Omental fat pad (tissue), 4 donors: Measurements from ENCODE around the gene FAM107B. TPM values are rescaled to one million over a fixed set of nuclear protein-coding genes. Genes with fewer than 3 reads are reported as not detected.

Experiments
- ATAC-seq: fragments of 150-250 bp; one replicate; pipeline ENCODE4 v1.9.1; 2016; ENCODE audit warnings: mild to moderate bottlenecking, moderate library complexity; ENCODE audit not compliant: low FRiP score
- DNase-seq: peaks from one replicate; pipeline ENCODE4 v3.0.0-alpha.2; 2019; ENCODE audit warnings: low spot score
- total RNA-seq, 4 donors: library from RNA; depleted of rRNA; stranded (reverse); fragments of >200 nt; gene quantifications; one replicate each; pipeline ENCODE4 v1.1.0, GENCODE V29; 2016
- TF ChIP-seq, protein P1 (sequence below), 3 donors: fragments of 450-650 bp; IDR thresholded peaks; one replicate each; pipeline ENCODE4 v1.5.1; 2016 to 2017; ENCODE audit warnings: antibody characterized with exemption in 3 of 3, mild to moderate bottlenecking in 3 of 3, moderate library complexity in 2 of 3

The FAM107B gene
- total RNA-seq, 4 donors from 2014 or later, result 27.3 to 77.5 (median 53.7) TPM

DNA sequence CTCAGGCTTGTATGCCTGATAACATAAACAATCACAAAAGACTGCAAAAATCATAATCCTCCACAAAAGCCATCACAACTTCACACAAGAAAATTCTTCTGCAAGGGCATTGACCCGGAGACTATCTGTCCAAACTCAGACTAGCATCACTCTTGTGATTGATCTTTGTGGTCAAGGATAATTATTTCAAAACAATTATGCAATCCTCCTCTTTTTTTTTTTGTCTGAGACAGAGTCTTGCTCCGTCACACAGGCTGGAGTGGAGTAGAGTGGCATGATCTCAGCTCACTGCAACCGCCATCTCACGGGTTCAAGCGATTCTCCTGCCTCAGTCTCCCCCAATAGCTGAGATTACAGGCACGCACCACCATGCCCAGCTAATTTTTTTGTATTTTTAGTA is 41.0 kb upstream of the FAM107B start:
- DNase-seq (no peak), ATAC-seq (no peak)
- TF ChIP-seq, protein P1, sequence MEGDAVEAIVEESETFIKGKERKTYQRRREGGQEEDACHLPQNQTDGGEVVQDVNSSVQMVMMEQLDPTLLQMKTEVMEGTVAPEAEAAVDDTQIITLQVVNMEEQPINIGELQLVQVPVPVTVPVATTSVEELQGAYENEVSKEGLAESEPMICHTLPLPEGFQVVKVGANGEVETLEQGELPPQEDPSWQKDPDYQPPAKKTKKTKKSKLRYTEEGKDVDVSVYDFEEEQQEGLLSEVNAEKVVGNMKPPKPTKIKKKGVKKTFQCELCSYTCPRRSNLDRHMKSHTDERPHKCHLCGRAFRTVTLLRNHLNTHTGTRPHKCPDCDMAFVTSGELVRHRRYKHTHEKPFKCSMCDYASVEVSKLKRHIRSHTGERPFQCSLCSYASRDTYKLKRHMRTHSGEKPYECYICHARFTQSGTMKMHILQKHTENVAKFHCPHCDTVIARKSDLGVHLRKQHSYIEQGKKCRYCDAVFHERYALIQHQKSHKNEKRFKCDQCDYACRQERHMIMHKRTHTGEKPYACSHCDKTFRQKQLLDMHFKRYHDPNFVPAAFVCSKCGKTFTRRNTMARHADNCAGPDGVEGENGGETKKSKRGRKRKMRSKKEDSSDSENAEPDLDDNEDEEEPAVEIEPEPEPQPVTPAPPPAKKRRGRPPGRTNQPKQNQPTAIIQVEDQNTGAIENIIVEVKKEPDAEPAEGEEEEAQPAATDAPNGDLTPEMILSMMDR (IDR thresholded peaks at IDR 0.05), result no peak

DNA sequence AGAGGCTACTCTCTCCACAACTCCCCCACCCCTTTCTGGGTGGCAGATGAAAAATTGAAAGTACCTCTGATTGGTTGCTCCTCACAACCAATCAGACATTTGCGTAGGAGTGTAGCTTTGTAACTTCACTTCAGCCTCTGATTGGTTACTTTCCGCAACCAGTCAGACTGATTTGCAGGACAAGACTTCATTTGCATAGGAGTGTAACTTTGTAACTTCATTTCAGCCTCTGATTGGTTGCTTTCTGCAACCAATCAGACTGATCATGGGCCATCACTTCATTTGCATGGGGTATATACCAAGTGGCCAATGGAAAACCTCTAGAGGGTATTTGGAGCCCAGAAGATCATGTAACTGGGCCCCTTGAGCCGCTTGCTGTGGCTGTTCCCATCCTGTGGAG is 37.6 kb upstream of the FAM107B start:
- ATAC-seq (no peak), DNase-seq (no peak)
- TF ChIP-seq, protein P1 (IDR thresholded peaks at IDR 0.05), result no peak

DNA sequence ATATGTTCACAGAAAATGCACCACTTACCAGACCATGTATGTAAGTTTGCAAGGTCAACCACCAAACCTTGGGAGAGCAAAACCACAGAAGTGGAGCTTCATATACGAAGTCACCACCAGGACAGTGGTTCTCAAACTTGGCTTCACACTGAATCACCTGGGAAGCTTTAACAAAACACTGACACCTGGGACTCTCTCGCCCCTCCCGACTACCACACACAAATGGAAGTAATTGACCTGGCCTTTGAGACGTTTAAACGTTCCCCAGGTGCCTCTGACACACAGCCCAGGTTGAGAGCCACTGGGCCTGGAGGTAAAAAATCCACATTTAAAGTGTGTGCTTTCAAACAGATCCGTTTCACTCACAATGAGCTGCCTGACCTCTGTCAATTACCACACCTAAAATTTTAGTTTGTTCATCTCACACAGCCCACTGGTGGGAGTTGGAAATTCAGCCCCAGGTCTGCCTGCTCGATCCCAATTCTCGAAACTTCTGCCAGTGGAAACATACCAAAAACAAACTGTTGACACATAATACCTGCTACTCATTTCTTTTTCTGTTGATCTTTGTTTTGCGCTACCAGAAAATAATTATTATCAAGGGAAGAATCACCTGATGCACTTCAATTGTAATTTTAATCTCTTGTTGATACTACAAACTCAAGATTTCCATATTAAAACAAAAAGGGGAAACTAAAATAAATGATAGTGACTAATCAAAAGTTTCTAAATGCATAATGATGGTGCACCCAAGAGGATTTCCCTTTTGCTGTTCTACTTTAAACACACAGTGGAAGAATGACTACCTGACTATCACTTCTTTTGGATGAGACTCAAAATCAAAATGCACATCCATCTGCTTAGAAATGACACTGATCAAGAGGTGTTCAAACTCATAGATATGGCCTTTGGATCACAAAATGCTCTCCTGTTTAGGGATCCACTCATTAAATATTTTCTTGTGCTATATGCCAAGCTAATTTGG is 36.6 kb upstream of the FAM107B start:
- DNase-seq, result no peak
- TF ChIP-seq, protein P1 (IDR thresholded peaks at IDR 0.05), result no peak
- no peak for ATAC-seq

DNA sequence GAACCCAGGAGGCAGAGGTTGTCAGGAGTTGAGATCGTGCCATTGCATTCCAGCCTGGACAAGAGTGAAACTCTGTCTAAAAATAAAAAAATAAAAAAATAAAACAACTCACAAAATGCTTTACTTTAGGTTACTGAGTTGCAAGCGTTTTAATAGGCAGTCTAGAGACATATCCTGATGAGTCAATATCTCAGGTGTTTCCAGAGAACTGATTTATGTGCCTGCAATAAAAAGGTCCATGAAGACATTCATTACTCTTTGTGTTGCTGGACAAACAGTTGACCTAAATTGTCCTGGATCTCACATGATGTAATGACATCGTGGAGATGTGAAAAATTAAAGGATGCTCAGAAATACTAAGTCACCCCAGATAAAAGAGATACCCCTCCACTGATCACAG is 31.6 kb upstream of the FAM107B start:
- no peak for DNase-seq
- TF ChIP-seq, protein P1 (IDR thresholded peaks at IDR 0.05), result no peak
- no peak for ATAC-seq

DNA sequence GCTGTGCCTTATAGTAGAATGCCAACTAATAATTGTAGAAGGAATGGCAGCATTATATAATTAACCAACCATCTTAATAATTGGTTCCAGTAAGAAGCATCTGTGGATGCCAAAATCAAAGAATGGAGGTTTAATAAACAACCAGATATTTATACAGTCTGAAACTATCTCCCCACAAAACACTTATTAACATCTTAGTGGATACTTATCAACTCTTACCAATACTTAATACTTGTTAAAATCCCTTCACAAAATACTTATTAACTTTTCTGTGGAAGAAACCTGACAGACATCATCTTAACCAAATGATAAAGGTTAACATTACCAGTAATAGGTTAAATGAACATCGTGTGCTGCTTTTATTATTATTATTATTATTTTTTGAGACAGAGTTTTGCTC is 29.1 kb upstream of the FAM107B start:
- ATAC-seq (no peak), DNase-seq (no peak)

DNA sequence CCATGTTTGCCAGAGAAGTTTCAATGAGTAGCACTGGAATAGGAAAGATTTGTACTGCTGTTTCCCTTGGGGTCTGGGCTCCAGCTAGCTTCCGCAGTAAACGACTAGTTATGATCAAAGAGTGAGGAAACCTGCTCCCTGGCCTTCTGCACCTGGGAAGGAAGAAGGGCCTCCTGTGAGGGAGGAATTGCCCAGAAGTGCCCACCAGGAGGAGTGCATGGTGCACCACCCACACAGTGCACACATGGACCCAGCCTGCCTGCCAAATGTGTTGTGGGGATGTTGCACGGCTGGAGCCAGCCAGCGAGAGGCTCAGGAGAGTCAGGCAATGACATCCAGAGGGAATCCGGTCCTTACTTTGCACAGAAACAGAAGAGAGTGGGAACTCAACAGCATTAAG is 27.0 kb upstream of the FAM107B start:
- TF ChIP-seq, protein P1 (IDR thresholded peaks at IDR 0.05), result no peak
- DNase-seq, result no peak
- ATAC-seq, result peak; percentile 66

More for the DNA sequence above, 29.1 kb upstream of the FAM107B start:
- TF ChIP-seq, protein P1 (IDR thresholded peaks at IDR 0.05), result no peak

DNA sequence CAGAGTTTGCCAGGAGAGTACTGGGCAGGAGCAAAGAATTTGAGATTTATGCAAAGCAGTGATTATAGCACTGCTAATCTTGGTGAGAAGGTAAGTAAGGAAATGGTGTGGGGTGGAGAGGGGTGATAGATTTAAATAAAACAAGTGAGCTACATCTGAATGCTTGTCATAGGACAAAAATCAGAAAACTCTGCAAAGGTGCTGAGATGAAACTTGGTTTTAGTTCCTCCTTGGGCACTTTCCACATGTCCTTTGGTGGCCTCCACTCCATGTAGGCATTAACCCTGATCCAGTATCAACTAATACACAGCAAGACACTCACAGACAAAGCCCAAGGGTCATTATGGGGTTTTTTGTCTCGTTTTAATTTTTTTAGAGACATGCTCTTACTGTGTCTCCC is 25.7 kb upstream of the FAM107B start:
- TF ChIP-seq, protein P1 (IDR thresholded peaks at IDR 0.05), result no peak
- ATAC-seq (no peak), DNase-seq (no peak)
